H1 (cell line): ENCODE data around the gene NUP210. TPM values are rescaled to one million over a fixed set of nuclear protein-coding genes. Genes with fewer than 3 reads are reported as not detected.

Experiments
- JUN ChIP-seq: IDR thresholded peaks from 2 replicates; pipeline ENCODE4 v1.6.1; 2011; ENCODE audit warnings: low read depth, mild to moderate bottlenecking, improper control_type of control experiment, low read length
- SIN3A ChIP-seq, 2 experiments: IDR thresholded peaks in 1 of 2; conservative IDR thresholded peaks in 1 of 2; 2 replicates each; pipeline ENCODE4 v1.6.1; 2011 to 2012; ENCODE audit warnings: low read length in 2 of 2, improper control_type of control experiment in 1 of 2, low read depth in 1 of 2, mild to moderate bottlenecking in 1 of 2
- TAF7 ChIP-seq: optimal IDR thresholded peaks from 2 replicates; pipeline ENCODE3; 2011; ENCODE audit warnings: low read depth, mild to moderate bottlenecking, inconsistent platforms, low read length, moderate library complexity, borderline replicate concordance
- polyA plus RNA-seq, 7 experiments: library from polyadenylated mRNA; depleted of rRNA in 3 of 7; stranded (reverse) in 5 of 7; unstranded in 2 of 7; fragments of >200 nt in 5 of 7; fragments of 200-250 nt in 2 of 7; gene quantifications; 1 replicate in 5 of 7; 2 replicates in 1 of 7; 4 replicates in 1 of 7; pipeline versions ENCODE4 v1.2.1 to v1.2.3, GENCODE V29; 2011 to 2013; ENCODE audit warnings: missing spikeins in 2 of 7, mixed read lengths in 2 of 7
- total RNA-seq: library from RNA; stranded (reverse); fragmentation: NEBNext Ultra II Directional; extraction: Animal tissue kit (Norgen Biotek cat#: 25700); gene quantifications from 2 replicates; pipeline ENCODE4 v1.2.1, GENCODE V29; 2021

NUP210 gene
- total and polyA plus RNA-seq, 2 of the 8 experiments (the other 6 are each of a cell fraction or from before 2014, with no cell fraction given): 51.0 to 53.7 TPM

DNA sequence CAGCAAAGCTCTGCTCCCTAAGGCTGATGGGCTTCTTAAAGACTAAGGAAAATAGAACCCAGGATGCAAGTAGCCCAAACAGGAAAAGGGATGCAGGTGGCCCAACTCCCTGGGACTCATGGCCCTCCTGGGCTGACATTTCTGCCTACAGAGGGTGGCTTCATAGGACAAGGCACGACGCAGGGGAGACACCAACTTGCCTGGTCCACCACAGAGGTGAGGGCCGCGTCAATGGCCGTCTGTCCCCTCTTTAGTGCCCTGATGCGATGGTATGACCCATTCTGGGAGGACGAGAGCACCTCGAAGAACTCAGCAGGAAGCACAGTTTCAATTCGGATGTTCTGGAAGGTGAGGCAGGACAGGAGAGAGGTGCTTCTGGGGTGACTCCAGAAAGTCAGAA, 44.0 kb downstream of the NUP210 start (continued):
- TF ChIP-seq JUN: no peak
- TF ChIP-seq TAF7: no peak
- no peak for TF ChIP-seq SIN3A (conservative IDR thresholded peaks at IDR 0.05 in 1 of 2, IDR thresholded peaks at IDR 0.05 in 1 of 2; ENCODE audit: low read depth in 1 of 2, low read length in 2 of 2)
- TF ChIP-seq, all 59 proteins: peak for 0
